SK-N-SH (cell line): ENCODE data around the gene PCP4. TPM values are rescaled to one million over a fixed set of nuclear protein-coding genes. Genes with fewer than 3 reads are reported as not detected.

ENCODE experiments used
- CTCF ChIA-PET: fragments of 300-600, 350-600 bp; formaldehyde crosslinking; extraction: SDS; loops from one replicate; lab custom pipeline; 2021; lab: Yijun Ruan, JAX
- POLR2A ChIA-PET: fragments of 350-600 bp; sonication (Branson Sonifier 250); formaldehyde crosslinking; extraction: SDS; loops from one replicate; lab custom pipeline; 2020; ENCODE audit warnings: antibody characterized with exemption, inconsistent platforms; lab: Yijun Ruan, JAX
- DNase-seq: peaks from one replicate; pipeline ENCODE4 v3.0.0; 2012
- H2AFZ ChIP-seq: fragments of 200-600 bp; sonication (generic); 2 replicates; pipeline ENCODE4 v1.8.1; 2016; ENCODE audit warnings: antibody characterized with exemption, mild to moderate bottlenecking, low read depth
- H3F3A ChIP-seq: fragments of 200-600 bp; sonication (generic); replicated peaks from 2 replicates; pipeline ENCODE3; 2016; ENCODE audit warnings: antibody characterized with exemption, mild to moderate bottlenecking; ENCODE audit not compliant: insufficient read depth
- H3K27ac ChIP-seq, 2 experiments: fragments of 200-500 bp in 1 of 2; fragments of 200-600 bp in 1 of 2; sonication (Bioruptor generic) in 1 of 2; sonication (generic), shearing (Covaris generic) in 1 of 2; 2 replicates each; pipeline versions ENCODE4 v1.5.1 to v1.6.1; 2014 to 2016; ENCODE audit warnings: low read depth in 2 of 2, inconsistent platforms in 1 of 2, low read length in 1 of 2, mild to moderate bottlenecking in 1 of 2, mixed read lengths in 1 of 2
- H3K27me3 ChIP-seq: fragments of 200-600 bp; sonication (generic), shearing (Covaris generic); 2 replicates; pipeline ENCODE4 v1.6.1; 2016; ENCODE audit warnings: mixed run types; ENCODE audit not compliant: insufficient read depth
- H3K36me3 ChIP-seq, 2 experiments: fragments of 200-500 bp in 1 of 2; fragments of 200-600 bp in 1 of 2; sonication (Bioruptor generic) in 1 of 2; sonication (generic) in 1 of 2; replicated peaks in 1 of 2; 2 replicates each; pipeline versions ENCODE3 to v1.5.1; 2014 to 2016; ENCODE audit warnings: low read length in 1 of 2, mild to moderate bottlenecking in 1 of 2; ENCODE audit not compliant: insufficient read depth in 2 of 2, control insufficient read depth in 1 of 2
- H3K4me1 ChIP-seq, 2 experiments: fragments of 200-500 bp in 1 of 2; fragments of 200-600 bp in 1 of 2; sonication (Bioruptor generic) in 1 of 2; sonication (generic), shearing (Covaris generic) in 1 of 2; 2 replicates each; pipeline versions ENCODE4 v1.5.1 to v1.6.1; 2014 to 2016; ENCODE audit warnings: low read depth in 1 of 2, low read length in 1 of 2, mixed run types in 1 of 2; ENCODE audit not compliant: insufficient read depth in 2 of 2, control insufficient read depth in 1 of 2
- H3K4me2 ChIP-seq: fragments of 200-600 bp; sonication (generic), shearing (Covaris generic); 2 replicates; pipeline ENCODE4 v1.6.1; 2017; ENCODE audit warnings: mixed run types
- H3K4me3 ChIP-seq, 2 experiments: fragments of 200-500 bp in 1 of 2; fragments of 200-600 bp in 1 of 2; sonication (Bioruptor generic) in 1 of 2; sonication (generic), shearing (Covaris generic) in 1 of 2; 2 replicates each; pipeline versions ENCODE4 v1.5.1 to v1.8.1; 2014 to 2016; ENCODE audit warnings: low read depth in 2 of 2, inconsistent platforms in 1 of 2, low read length in 1 of 2, mild to moderate bottlenecking in 1 of 2, mixed read lengths in 1 of 2, moderate library complexity in 1 of 2
- H3K79me2 ChIP-seq: fragments of 200-600 bp; sonication (generic); 2 replicates; pipeline ENCODE4 v1.8.1; 2017; ENCODE audit warnings: mild to moderate bottlenecking; ENCODE audit not compliant: insufficient read depth
- H3K9ac ChIP-seq: fragments of 200-600 bp; sonication (generic); 2 replicates; pipeline ENCODE4 v1.6.1; 2017; ENCODE audit warnings: mixed run types
- H3K9me2 ChIP-seq: fragments of 200-600 bp; sonication (generic); 2 replicates; pipeline ENCODE4 v1.6.1; 2017; ENCODE audit warnings: mixed run types
- H3K9me3 ChIP-seq: fragments of 200-600 bp; sonication (generic); 2 replicates; pipeline ENCODE4 v1.6.1; 2017; ENCODE audit warnings: mixed run types, mild to moderate bottlenecking, moderate library complexity
- H4K20me1 ChIP-seq: fragments of 200-600 bp; sonication (generic); 2 replicates; pipeline ENCODE4 v1.6.1; 2017; ENCODE audit warnings: mild to moderate bottlenecking, mixed run types; ENCODE audit not compliant: insufficient read depth
- CHD2 ChIP-seq: fragments of 150-350 bp; IDR thresholded peaks from 2 replicates; pipeline ENCODE4 v1.6.1; 2018; ENCODE audit warnings: low read length; ENCODE audit not compliant: partially characterized antibody
- ELF1 ChIP-seq: IDR thresholded peaks from 2 replicates; pipeline ENCODE4 v1.4.0; 2012
- FOSL2 ChIP-seq: IDR thresholded peaks from 2 replicates; pipeline ENCODE4 v1.4.0; 2012; ENCODE audit warnings: low read depth, mild to moderate bottlenecking, moderate library complexity, borderline replicate concordance
- FOXJ3 ChIP-seq: sonication (generic); formaldehyde crosslinking; IDR thresholded peaks from 2 replicates; pipeline ENCODE4 v1.5.1; 2020; ENCODE audit warnings: mild to moderate bottlenecking, missing genetic modification reagents
- FOXM1 ChIP-seq: IDR thresholded peaks from 2 replicates; pipeline ENCODE4 v1.4.0; 2012; ENCODE audit warnings: low read depth, mild to moderate bottlenecking
- GABPA ChIP-seq: IDR thresholded peaks from 2 replicates; pipeline ENCODE4 v1.4.0; 2012; ENCODE audit warnings: low read depth, mild to moderate bottlenecking
- GATA2 ChIP-seq: sonication (generic); formaldehyde crosslinking; IDR thresholded peaks from 2 replicates; pipeline ENCODE4 v1.5.0; 2020; ENCODE audit warnings: mild to moderate bottlenecking, missing genetic modification reagents
- MEF2A ChIP-seq: IDR thresholded peaks from 2 replicates; pipeline ENCODE4 v1.4.0; 2012; ENCODE audit warnings: low read depth, borderline replicate concordance
- POLR2AphosphoS5 ChIP-seq: IDR thresholded peaks from 2 replicates; pipeline ENCODE4 v1.6.1; 2012; ENCODE audit warnings: low read depth, low read length
- RFX5 ChIP-seq: IDR thresholded peaks from 2 replicates; pipeline ENCODE4 v1.6.1; 2012; ENCODE audit warnings: mild to moderate bottlenecking, improper control_type of control experiment, low read length
- RXRA ChIP-seq: IDR thresholded peaks from 2 replicates; pipeline ENCODE4 v1.4.0; 2012; ENCODE audit warnings: low read depth, mild to moderate bottlenecking, borderline replicate concordance
- SIN3A ChIP-seq: IDR thresholded peaks from 2 replicates; pipeline ENCODE4 v1.6.1; 2012; ENCODE audit warnings: low read depth, mild to moderate bottlenecking, low read length, moderate library complexity, borderline replicate concordance
- YY1 ChIP-seq: IDR thresholded peaks from 2 replicates; pipeline ENCODE4 v1.4.0; 2012; ENCODE audit warnings: low read depth, mild to moderate bottlenecking
- WGBS: methylation state at CpG from one replicate; pipeline ENCODE4 v1.1.6; 2017; ENCODE audit warnings: low lambda C conversion rate; 5-methylcytosine and 5-hydroxymethylcytosine counted together
- polyA plus RNA-seq, 3 experiments: library from polyadenylated mRNA; depleted of rRNA; stranded (reverse); fragments of >200 nt; gene quantifications; 2 replicates each; pipeline ENCODE4 v1.2.3, GENCODE V29; 2012
- TF ChIP-seq, protein P1 (sequence below): fragments of 200-600 bp; sonication (generic); IDR thresholded peaks from 2 replicates; pipeline ENCODE4 v1.6.1; 2017; ENCODE audit warnings: antibody characterized with exemption, mild to moderate bottlenecking, moderate library complexity

Gene PCP4
- polyA plus RNA-seq, 1 of the 3 experiments (the other 2 are of a cell fraction) = not detected

- Histone ChIP-seq H3F3A (no peaks in the 10 kb centered on the region), H3K9ac (no peak overlapping the region), H3K9me3 (no peaks in the 10 kb centered on the region; the same call in 1 of the 2 replicates), H4K20me1 (no peaks in the 10 kb centered on the region), H3K9me2 (no peaks in the 10 kb centered on the region), H3K4me1 (no peaks in the 10 kb centered on the region), H3K27me3 (no peaks in the 10 kb centered on the region), H3K36me3 (no peaks in the 10 kb centered on the region), H3K4me3 (no peak overlapping the region), H3K4me2 (no peak overlapping the region), H2AFZ (no peak overlapping the region), H3K27ac (no peak overlapping the region), H3K79me2 (no peaks in the 10 kb centered on the region)
- ChIA-PET CTCF (interaction anchor here (1.3 to 1.6 kb wide), 2 partner anchors 20 to 23 kb away, joined by 3 to 4 read pairs; partner anchors contain the start of gene PCP4), POLR2A (no interaction called here)
- WGBS = 16% methylated on average over 5 of the region's 5 CpGs
- DNase-seq = no peak
- no peak for TF ChIP-seq RXRA
- TF ChIP-seq CHD2 = no peak
- TF ChIP-seq FOXJ3 (CRISPR knock-in tag) = no peak
- no peak for TF ChIP-seq RFX5
- no peak for TF ChIP-seq ELF1
- no peak for TF ChIP-seq POLR2AphosphoS5
- TF ChIP-seq SIN3A = no peak
- no peak for TF ChIP-seq GABPA
These were observed 23.3 kb upstream of the PCP4 start for GRCh38 chr21:39843916-39844315.

DNA sequence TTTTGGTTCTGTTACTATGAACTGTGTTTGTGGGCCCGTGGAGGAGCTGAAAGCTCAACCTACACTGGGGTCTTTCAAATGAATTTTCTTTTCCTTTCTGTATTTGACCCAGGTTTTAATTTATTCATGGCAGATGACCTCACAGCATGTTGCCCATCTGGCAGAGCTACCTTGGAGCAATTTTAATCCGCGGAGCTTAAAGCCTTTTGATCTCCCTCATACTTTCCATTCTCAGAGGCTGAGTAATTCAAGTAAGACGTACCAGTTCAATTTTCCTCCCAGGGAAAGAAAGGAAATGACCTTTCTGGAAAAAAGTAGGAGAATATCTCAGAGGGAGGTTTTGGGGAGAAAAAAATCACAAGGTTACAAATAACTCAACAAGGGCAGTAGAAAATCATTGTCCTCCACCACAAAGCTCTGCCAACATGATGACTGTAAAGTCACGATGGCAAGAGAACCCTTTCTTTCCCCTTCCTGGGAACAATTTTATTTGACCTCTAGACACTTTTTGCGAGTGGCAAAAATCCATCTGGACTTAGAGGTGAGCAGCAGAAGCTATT lies 21.6 kb upstream of the PCP4 start:
- H3K9me3 ChIP-seq = no peaks in the 10 kb centered on the region; the same call in 1 of the 2 replicates
- no peaks in the 10 kb centered on the region for H3K4me1 ChIP-seq
- H3K4me3 ChIP-seq = no peak overlapping the region
- no peak overlapping the region for H3K4me2 ChIP-seq
- TF ChIP-seq GABPA (no peak), SIN3A (no peak)
- TF ChIP-seq, protein P1, sequence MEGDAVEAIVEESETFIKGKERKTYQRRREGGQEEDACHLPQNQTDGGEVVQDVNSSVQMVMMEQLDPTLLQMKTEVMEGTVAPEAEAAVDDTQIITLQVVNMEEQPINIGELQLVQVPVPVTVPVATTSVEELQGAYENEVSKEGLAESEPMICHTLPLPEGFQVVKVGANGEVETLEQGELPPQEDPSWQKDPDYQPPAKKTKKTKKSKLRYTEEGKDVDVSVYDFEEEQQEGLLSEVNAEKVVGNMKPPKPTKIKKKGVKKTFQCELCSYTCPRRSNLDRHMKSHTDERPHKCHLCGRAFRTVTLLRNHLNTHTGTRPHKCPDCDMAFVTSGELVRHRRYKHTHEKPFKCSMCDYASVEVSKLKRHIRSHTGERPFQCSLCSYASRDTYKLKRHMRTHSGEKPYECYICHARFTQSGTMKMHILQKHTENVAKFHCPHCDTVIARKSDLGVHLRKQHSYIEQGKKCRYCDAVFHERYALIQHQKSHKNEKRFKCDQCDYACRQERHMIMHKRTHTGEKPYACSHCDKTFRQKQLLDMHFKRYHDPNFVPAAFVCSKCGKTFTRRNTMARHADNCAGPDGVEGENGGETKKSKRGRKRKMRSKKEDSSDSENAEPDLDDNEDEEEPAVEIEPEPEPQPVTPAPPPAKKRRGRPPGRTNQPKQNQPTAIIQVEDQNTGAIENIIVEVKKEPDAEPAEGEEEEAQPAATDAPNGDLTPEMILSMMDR = no peak
- TF ChIP-seq, all 33 proteins: peak for 0
- no peaks in the 10 kb centered on the region for H3K9me2 ChIP-seq
- no peaks in the 10 kb centered on the region for H4K20me1 ChIP-seq
- DNase-seq = no peak
- no peaks in the 10 kb centered on the region for H3K27me3 ChIP-seq
- H2AFZ ChIP-seq = no peak overlapping the region
- H3K79me2 ChIP-seq = no peaks in the 10 kb centered on the region
- H3F3A ChIP-seq = no peaks in the 10 kb centered on the region
- ChIA-PET POLR2A (no interaction called here), CTCF (no interaction called here)
- no peaks in the 10 kb centered on the region for H3K36me3 ChIP-seq
- H3K9ac ChIP-seq = no peak overlapping the region
- no peak overlapping the region for H3K27ac ChIP-seq
- 10% methylated on average over 6 of the region's 6 CpGs for WGBS

DNA sequence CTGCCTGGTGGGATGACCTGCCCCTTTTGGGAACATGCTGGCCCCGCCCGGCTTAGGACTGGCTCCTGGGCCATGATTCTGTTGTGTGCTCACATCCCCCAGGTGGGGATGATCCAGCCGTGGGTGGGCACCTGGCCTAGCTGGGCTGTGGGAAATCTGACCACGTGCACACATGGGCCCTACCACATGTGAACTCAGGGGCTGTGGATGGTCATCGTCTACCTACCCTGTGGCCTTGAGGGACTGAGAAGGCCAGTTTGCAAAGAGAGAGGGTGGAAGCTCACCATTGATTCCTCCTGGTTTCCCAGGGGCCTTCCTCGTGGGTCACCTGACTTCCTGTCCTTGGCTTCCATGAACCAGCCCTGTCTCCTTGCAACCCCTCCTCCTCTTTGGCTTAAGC lies 19.4 kb upstream of the PCP4 start:
- TF ChIP-seq YY1 (no peak), MEF2A (no peak), FOXM1 (no peak), GATA2 (CRISPR knock-in tag) (no peak), FOSL2 (no peak)
- no peaks in the 10 kb centered on the region for H3K9me2 ChIP-seq
- no peak for DNase-seq
- no peaks in the 10 kb centered on the region for H3K4me1 ChIP-seq
- H3K79me2 ChIP-seq = no peaks in the 10 kb centered on the region
- H3K9ac ChIP-seq = no peak overlapping the region
- ChIA-PET POLR2A (no interaction called here), CTCF (interaction anchor here (1.3 kb wide), 1 partner anchor 19 kb away, joined by 6 read pairs; the partner anchor contains the start of gene PCP4)
- no peaks in the 10 kb centered on the region for H4K20me1 ChIP-seq
- H3K27ac ChIP-seq = no peak overlapping the region
- H3K4me3 ChIP-seq = no peak overlapping the region
- H3K27me3 ChIP-seq = no peaks in the 10 kb centered on the region
- no peaks in the 10 kb centered on the region for H3K9me3 ChIP-seq
- H2AFZ ChIP-seq = no peak overlapping the region
- no peaks in the 10 kb centered on the region for H3K36me3 ChIP-seq
- no peaks in the 10 kb centered on the region for H3F3A ChIP-seq
- 20% methylated on average over 4 of the region's 6 CpGs for WGBS
- H3K4me2 ChIP-seq = no peak overlapping the region
